ENCODE results near the gene NFS1. TPM values are rescaled to one million over a fixed set of nuclear protein-coding genes. Genes with fewer than 3 reads are reported as not detected.

NFS1 gene
- total RNA-seq, 1 donor from 2014 or later: 13.9 TPM

- DNase-seq: no peak
- Mint-ChIP-seq H3K36me3 (ENCODE audit: unreplicated experiment) (peaks cover 4% of the 10 kb centered on the region), H3K4me1 (ENCODE audit: low read depth, unreplicated experiment) (no peaks in the 10 kb centered on the region)
These were observed 69.6 kb downstream of the NFS1 start for GRCh38 chr20:35629427-35630145.

DNA sequence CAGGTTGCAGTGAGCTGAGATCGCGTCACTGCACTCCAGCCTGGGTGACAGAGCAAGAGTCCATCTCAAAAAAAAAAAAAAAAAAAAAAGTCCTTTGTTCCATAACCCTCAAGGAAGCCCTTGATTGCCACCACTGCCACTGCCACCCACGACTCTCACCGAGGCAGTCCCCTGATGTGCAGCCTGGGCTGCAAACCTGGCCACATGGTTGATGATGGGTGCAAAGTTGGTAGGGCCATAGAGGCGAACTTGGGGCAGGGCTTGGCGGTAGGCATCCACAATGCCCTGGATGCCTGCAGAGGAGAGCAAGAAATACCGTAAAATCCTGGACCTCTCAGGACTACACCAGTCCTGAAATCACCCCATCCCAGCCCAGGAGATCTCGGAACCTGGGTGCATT lies 72.0 kb downstream of the NFS1 start:
- no peak for DNase-seq
- H3K27me3 Mint-ChIP-seq (ENCODE audit: unreplicated experiment): no peaks in the 10 kb centered on the region
- peaks cover 4% of the 10 kb centered on the region for H3K36me3 Mint-ChIP-seq (ENCODE audit: unreplicated experiment)
- no peaks in the 10 kb centered on the region for H3K9me3 Mint-ChIP-seq (ENCODE audit: unreplicated experiment)
- no peak overlapping the region for H3K4me3 Mint-ChIP-seq (ENCODE audit: unreplicated experiment)
- no peak overlapping the region for H3K27ac Mint-ChIP-seq (ENCODE audit: unreplicated experiment)
- TF ChIP-seq CTCF (IDR thresholded peaks at IDR 0.05; ENCODE audit: partially characterized antibody, unreplicated experiment): no peak
- H3K4me1 Mint-ChIP-seq (ENCODE audit: low read depth, unreplicated experiment): no peaks in the 10 kb centered on the region

More at GRCh38 chr20:35629427-35630145, 69.6 kb downstream of the NFS1 start:
- Mint-ChIP-seq H3K9me3 (ENCODE audit: unreplicated experiment) (no peaks in the 10 kb centered on the region), H3K27me3 (ENCODE audit: unreplicated experiment) (no peaks in the 10 kb centered on the region), H3K4me3 (ENCODE audit: unreplicated experiment) (no peak overlapping the region), H3K27ac (ENCODE audit: unreplicated experiment) (no peak overlapping the region)
- TF ChIP-seq CTCF (IDR thresholded peaks at IDR 0.05; ENCODE audit: partially characterized antibody, unreplicated experiment): no peak

- Mint-ChIP-seq H3K4me3 (ENCODE audit: unreplicated experiment) (no peak overlapping the region), H3K27ac (ENCODE audit: unreplicated experiment) (no peak overlapping the region)
These were observed 72.7 kb downstream of the NFS1 start for GRCh38 chr20:35626386-35627001.

GRCh38 chr20:35625584-35626385 lies 73.4 kb downstream of the NFS1 start:
- H3K4me3 Mint-ChIP-seq (ENCODE audit: unreplicated experiment): no peak overlapping the region
- no peak overlapping the region for H3K27ac Mint-ChIP-seq (ENCODE audit: unreplicated experiment)
- no peaks in the 10 kb centered on the region for H3K9me3 Mint-ChIP-seq (ENCODE audit: unreplicated experiment)
- no peak for DNase-seq
- peaks cover 1% of the 10 kb centered on the region for H3K27me3 Mint-ChIP-seq (ENCODE audit: unreplicated experiment)
- no peaks in the 10 kb centered on the region for H3K4me1 Mint-ChIP-seq (ENCODE audit: low read depth, unreplicated experiment)
- H3K36me3 Mint-ChIP-seq (ENCODE audit: unreplicated experiment): peaks cover 4% of the 10 kb centered on the region
- TF ChIP-seq CTCF (IDR thresholded peaks at IDR 0.05; ENCODE audit: partially characterized antibody, unreplicated experiment): no peak

More at GRCh38 chr20:35626386-35627001, 72.7 kb downstream of the NFS1 start:
- TF ChIP-seq CTCF (IDR thresholded peaks at IDR 0.05; ENCODE audit: partially characterized antibody, unreplicated experiment): no peak
- H3K4me1 Mint-ChIP-seq (ENCODE audit: low read depth, unreplicated experiment): no peaks in the 10 kb centered on the region
- H3K9me3 Mint-ChIP-seq (ENCODE audit: unreplicated experiment): no peaks in the 10 kb centered on the region
- H3K27me3 Mint-ChIP-seq (ENCODE audit: unreplicated experiment): peaks cover 1% of the 10 kb centered on the region
- H3K36me3 Mint-ChIP-seq (ENCODE audit: unreplicated experiment): peaks cover 4% of the 10 kb centered on the region
- no peak for DNase-seq
